Tibial nerve (tissue), 4 donors: ENCODE results near the gene MELTF. TPM values are rescaled to one million over a fixed set of nuclear protein-coding genes. Genes with fewer than 3 reads are reported as not detected.

Experiments used
- DNase-seq, 2 donors: peaks; one replicate each; pipeline ENCODE4 v3.0.0-alpha.2; 2019; ENCODE audit warnings: low spot score in 2 of 2
- H3K27ac ChIP-seq, 4 donors: fragments of 200-600 bp; sonication (generic) in 3 of 4; one replicate each; pipeline ENCODE4 v1.5.1; 2017 to 2019; ENCODE audit warnings: mild to moderate bottlenecking in 1 of 4
- H3K27me3 ChIP-seq, 2 donors: fragments of 200-600 bp; sonication (generic) in 1 of 2; one replicate each; pipeline versions ENCODE4 v1.5.1 to v1.6.0; 2017 to 2019
- H3K36me3 ChIP-seq, 3 donors: fragments of 200-600 bp; sonication (generic); one replicate each; pipeline ENCODE4 v1.5.1; 2018 to 2019
- H3K4me1 ChIP-seq, 4 donors: fragments of 200-600 bp; sonication (generic) in 3 of 4; one replicate each; pipeline ENCODE4 v1.5.1; 2017 to 2019
- H3K4me3 ChIP-seq, 4 donors: fragments of 200-600 bp; sonication (generic) in 3 of 4; one replicate each; pipeline ENCODE4 v1.5.1; 2017 to 2019; ENCODE audit warnings: mild to moderate bottlenecking in 1 of 4, moderate library complexity in 1 of 4
- H3K9me3 ChIP-seq, 4 donors: fragments of 200-600 bp; sonication (generic) in 3 of 4; one replicate each; pipeline ENCODE4 v1.5.1; 2017 to 2019
- EP300 ChIP-seq, 2 donors: sonication (generic); formaldehyde crosslinking; IDR thresholded peaks; one replicate each; pipeline ENCODE4 v1.6.1; 2017; ENCODE audit warnings: antibody characterized with exemption in 2 of 2, mild to moderate bottlenecking in 1 of 2
- POLR2A ChIP-seq, 2 donors: fragments of 450-650 bp; IDR thresholded peaks; one replicate each; pipeline ENCODE4 v1.6.1; 2017; ENCODE audit warnings: antibody characterized with exemption in 2 of 2, mild to moderate bottlenecking in 2 of 2, moderate library complexity in 2 of 2
- WGBS, 2 donors: methylation state at CpG; one replicate each; pipeline ENCODE4 v1.1.5; 2018; 5-methylcytosine and 5-hydroxymethylcytosine counted together
- total RNA-seq, 4 donors: library from RNA; depleted of rRNA; stranded (reverse); fragments of >200 nt; gene quantifications; one replicate each; pipeline ENCODE4 v1.1.0, GENCODE V29; 2016
- TF ChIP-seq, protein P1 (sequence below), 5 experiments: fragments of 200-600 bp in 3 of 5; fragments of 450-650 bp in 2 of 5; sonication (generic) in 3 of 5; IDR thresholded peaks; one replicate each; pipeline ENCODE4 v1.5.1; 2016 to 2019; ENCODE audit warnings: antibody characterized with exemption in 5 of 5, mild to moderate bottlenecking in 3 of 5, moderate library complexity in 2 of 5

MELTF gene
- total RNA-seq, 4 donors from 2014 or later = 3.3 to 8.8 (median 7.0) TPM

GRCh38 chr3:197027896-197028727 is 1.5 kb downstream of the MELTF start:
- no peaks in the 10 kb centered on the region for H3K9me3 ChIP-seq
- 71% methylated on average over 10 to 14 of the region's 22 CpGs for WGBS, 2 donors
- H3K36me3 ChIP-seq = no peaks in the 10 kb centered on the region
- peaks cover 0 to 19% of the 10 kb centered on the region in 2 donors for H3K27me3 ChIP-seq
- peak overlapping the region in 2 of 4 donors; percentile 26 to 60 for H3K27ac ChIP-seq
- H3K4me1 ChIP-seq = peaks cover 0 to 41% (median 10%) of the 10 kb centered on the region in 4 donors
- H3K4me3 ChIP-seq = peak overlapping the region in 2 of 4 donors; percentile 52 to 54
- TF ChIP-seq, protein P1, sequence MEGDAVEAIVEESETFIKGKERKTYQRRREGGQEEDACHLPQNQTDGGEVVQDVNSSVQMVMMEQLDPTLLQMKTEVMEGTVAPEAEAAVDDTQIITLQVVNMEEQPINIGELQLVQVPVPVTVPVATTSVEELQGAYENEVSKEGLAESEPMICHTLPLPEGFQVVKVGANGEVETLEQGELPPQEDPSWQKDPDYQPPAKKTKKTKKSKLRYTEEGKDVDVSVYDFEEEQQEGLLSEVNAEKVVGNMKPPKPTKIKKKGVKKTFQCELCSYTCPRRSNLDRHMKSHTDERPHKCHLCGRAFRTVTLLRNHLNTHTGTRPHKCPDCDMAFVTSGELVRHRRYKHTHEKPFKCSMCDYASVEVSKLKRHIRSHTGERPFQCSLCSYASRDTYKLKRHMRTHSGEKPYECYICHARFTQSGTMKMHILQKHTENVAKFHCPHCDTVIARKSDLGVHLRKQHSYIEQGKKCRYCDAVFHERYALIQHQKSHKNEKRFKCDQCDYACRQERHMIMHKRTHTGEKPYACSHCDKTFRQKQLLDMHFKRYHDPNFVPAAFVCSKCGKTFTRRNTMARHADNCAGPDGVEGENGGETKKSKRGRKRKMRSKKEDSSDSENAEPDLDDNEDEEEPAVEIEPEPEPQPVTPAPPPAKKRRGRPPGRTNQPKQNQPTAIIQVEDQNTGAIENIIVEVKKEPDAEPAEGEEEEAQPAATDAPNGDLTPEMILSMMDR (IDR thresholded peaks at IDR 0.05) = no peak
- TF ChIP-seq POLR2A (IDR thresholded peaks at IDR 0.05) (no peak), EP300 (IDR thresholded peaks at IDR 0.05) (no peak)
- no peak for DNase-seq

DNA sequence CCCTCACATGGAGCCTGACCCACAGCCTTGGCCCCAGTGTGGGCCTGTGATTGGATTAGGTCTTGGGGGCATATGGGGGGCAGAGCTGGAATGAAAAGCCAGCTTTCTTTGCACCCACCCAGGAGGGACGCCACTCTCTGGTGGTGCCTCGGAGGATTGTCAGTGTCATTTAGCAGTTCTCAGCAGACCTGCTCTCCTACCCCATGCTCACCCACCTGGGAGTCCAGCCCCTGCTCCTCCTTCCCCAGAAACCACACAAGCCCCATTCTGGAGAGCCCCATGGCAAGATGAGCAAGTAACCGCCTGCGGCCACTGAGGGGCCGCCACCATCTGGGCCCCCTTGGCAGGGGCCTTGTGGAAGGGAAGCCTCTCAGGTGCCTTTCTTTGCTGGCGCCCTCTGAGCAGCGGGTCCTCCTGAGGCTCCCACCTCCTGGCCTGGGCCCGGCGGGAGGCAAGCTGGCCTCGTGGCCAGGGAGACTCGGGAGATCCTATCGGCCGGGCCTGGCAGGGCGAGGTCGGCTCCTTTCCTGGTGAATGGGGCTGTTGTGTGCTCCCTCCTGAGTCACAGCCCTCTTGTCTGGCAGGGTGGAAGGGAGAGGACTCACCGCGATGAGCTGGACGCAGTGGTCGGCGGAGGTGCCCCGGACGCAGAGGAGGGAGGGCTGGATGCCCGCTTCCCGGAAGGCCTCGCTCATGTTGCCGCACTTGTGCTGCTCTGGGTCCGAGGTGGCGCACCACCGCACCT is 2.3 kb downstream of the MELTF start:
- peaks cover 0 to 47% (median 10%) of the 10 kb centered on the region in 4 donors for H3K4me1 ChIP-seq
- no peak overlapping the region for H3K4me3 ChIP-seq
- H3K27ac ChIP-seq = no peak overlapping the region
- 74 to 83% methylated on average over 15 to 20 of the region's 29 CpGs for WGBS, 2 donors
- no peak for DNase-seq
- TF ChIP-seq EP300 (IDR thresholded peaks at IDR 0.05) = no peak
- TF ChIP-seq, protein P1 (IDR thresholded peaks at IDR 0.05) = no peak
- TF ChIP-seq POLR2A (IDR thresholded peaks at IDR 0.05) = no peak
- H3K36me3 ChIP-seq = no peaks in the 10 kb centered on the region
- H3K27me3 ChIP-seq = peaks cover 0 to 20% of the 10 kb centered on the region in 2 donors
- H3K9me3 ChIP-seq = no peaks in the 10 kb centered on the region

- TF ChIP-seq EP300 (IDR thresholded peaks at IDR 0.05) = no peak
- TF ChIP-seq POLR2A (IDR thresholded peaks at IDR 0.05) = no peak
- TF ChIP-seq, protein P1 (IDR thresholded peaks at IDR 0.05) = no peak
- WGBS, 2 donors = 84 to 91% methylated on average over 9 of the region's 9 CpGs
- Histone ChIP-seq H3K4me1 (peaks cover 0 to 42% (median 10%) of the 10 kb centered on the region in 4 donors), H3K27ac (no peak overlapping the region), H3K9me3 (no peaks in the 10 kb centered on the region), H3K27me3 (peaks cover 0 to 20% of the 10 kb centered on the region in 2 donors), H3K36me3 (no peaks in the 10 kb centered on the region), H3K4me3 (no peak overlapping the region)
- no peak for DNase-seq
Observed at GRCh38 chr3:197026481-197026866, 3.1 kb downstream of the MELTF start.

DNA sequence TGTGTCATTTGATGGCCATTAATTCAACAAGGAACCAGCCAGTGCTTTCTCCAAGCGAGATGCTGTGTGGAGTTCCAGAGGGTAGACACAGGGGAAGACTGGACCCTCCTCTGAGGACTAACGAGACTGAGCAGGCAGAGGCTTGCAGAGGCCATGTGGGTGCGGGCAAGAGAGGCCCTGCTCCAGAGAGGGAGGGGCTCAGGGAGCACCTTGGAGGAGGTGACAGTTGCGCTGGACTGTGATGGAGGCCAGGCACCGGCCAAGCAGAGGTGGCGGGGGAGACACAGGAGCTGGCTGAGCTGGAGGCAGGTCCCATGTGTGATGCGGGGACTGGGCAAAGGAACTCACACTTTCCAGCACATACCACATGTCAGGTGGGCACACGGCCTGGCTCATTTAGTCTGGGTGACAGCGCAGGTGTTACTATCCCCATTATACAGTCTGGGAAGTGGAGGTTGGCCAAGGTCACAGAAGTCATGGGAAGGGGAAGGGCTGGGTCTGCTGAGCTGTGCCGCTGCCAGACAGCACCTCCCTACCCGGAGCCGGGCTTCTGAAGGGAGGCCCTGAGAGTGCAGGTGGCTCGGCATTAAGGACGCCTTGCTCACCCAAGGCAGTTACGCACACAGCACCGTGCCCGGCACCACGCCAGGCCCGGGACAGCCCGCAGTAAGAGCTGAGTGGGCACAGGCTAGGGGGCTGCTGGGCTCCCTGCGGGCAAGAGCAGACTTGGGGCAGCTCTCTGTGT is 3.7 kb downstream of the MELTF start:
- no peaks in the 10 kb centered on the region for H3K9me3 ChIP-seq
- H3K4me1 ChIP-seq = peaks cover 0 to 36% (median 10%) of the 10 kb centered on the region in 4 donors
- no peak overlapping the region for H3K27ac ChIP-seq
- H3K4me3 ChIP-seq = no peak overlapping the region
- 85 to 87% methylated on average over 15 to 21 of the region's 21 CpGs for WGBS, 2 donors
- H3K27me3 ChIP-seq = peaks cover 0 to 20% of the 10 kb centered on the region in 2 donors
- no peaks in the 10 kb centered on the region for H3K36me3 ChIP-seq
- TF ChIP-seq EP300 (IDR thresholded peaks at IDR 0.05) (no peak), POLR2A (IDR thresholded peaks at IDR 0.05) (no peak)
- TF ChIP-seq, protein P1 (IDR thresholded peaks at IDR 0.05) = no peak
- DNase-seq = no peak
